Body of pancreas (tissue), 4 donors: ENCODE measurements around the gene EPN3.

Source experiments
- CTCF ChIP-seq, 7 experiments: fragments of 450-650 bp in 4 of 7; fragments of 200-600 bp in 3 of 7; sonication (generic) in 3 of 7; IDR thresholded peaks; one replicate each; pipeline ENCODE4 v1.5.1; 2016 to 2019; ENCODE audit warnings: antibody characterized with exemption in 7 of 7
- POLR2A ChIP-seq, 3 donors: fragments of 450-650 bp; IDR thresholded peaks; one replicate each; pipeline ENCODE4 v1.6.1; 2016; ENCODE audit warnings: antibody characterized with exemption in 3 of 3, mild to moderate bottlenecking in 2 of 3

GRCh38 chr17:50519141-50519834 is 13.2 kb upstream of the EPN3 start:
- TF ChIP-seq CTCF (IDR thresholded peaks at IDR 0.05) (no peak), POLR2A (IDR thresholded peaks at IDR 0.05) (no peak)
